Measurements from ENCODE around the gene KIF12.

KIF12 gene

DNA sequence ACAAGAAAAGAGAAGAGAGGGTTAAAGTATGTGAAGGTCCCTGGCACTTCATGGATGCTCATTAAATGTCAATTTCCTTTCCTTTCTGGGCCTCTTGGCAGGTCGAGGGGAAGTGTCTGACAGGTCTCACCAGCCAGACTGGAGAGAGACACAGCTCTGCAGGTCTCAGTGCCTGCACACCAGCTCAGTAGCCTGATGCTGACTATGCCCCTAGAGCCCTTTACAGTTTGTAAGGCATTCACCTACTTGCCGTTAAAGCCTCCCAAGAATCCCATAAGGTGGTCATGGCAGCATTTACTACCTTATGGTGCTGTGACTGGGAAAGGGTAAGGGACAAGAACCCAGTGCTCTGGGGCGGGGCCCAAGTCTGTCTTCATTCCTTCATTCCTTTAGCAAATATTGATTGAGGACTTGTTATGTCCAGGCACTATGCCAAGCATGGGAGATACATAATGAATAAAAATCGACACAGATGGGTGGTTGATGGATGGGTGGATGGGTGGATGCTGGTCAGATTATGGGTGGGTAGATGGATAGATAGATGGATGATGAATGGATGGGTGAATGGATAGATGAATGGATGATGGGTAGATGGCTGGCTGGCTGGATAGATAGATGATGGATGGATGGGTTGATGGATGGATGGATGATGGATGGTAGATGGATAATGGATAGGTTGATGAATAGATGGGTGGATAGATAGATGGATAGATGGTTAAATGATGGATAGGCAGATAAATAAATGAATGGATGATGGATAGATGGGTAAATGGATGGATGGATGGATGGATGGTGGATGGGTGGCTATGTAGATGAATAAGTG lies 21.3 kb upstream of the KIF12 start:
- TF ChIP-seq EZH2phosphoT487 (IDR thresholded peaks at IDR 0.05; ENCODE audit: low read length) (no peak), EZH2 (optimal IDR thresholded peaks at IDR 0.05; ENCODE audit: low read depth, low read length) (no peak)
- TF ChIP-seq, protein P1, sequence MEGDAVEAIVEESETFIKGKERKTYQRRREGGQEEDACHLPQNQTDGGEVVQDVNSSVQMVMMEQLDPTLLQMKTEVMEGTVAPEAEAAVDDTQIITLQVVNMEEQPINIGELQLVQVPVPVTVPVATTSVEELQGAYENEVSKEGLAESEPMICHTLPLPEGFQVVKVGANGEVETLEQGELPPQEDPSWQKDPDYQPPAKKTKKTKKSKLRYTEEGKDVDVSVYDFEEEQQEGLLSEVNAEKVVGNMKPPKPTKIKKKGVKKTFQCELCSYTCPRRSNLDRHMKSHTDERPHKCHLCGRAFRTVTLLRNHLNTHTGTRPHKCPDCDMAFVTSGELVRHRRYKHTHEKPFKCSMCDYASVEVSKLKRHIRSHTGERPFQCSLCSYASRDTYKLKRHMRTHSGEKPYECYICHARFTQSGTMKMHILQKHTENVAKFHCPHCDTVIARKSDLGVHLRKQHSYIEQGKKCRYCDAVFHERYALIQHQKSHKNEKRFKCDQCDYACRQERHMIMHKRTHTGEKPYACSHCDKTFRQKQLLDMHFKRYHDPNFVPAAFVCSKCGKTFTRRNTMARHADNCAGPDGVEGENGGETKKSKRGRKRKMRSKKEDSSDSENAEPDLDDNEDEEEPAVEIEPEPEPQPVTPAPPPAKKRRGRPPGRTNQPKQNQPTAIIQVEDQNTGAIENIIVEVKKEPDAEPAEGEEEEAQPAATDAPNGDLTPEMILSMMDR (IDR thresholded peaks at IDR 0.05; ENCODE audit: low read length): no peak
- Histone ChIP-seq H3F3A (ENCODE audit: insufficient read depth, low read length) (no peaks in the 10 kb centered on the region), H3K27ac (ENCODE audit: low read length) (no peak overlapping the region), H4K20me1 (ENCODE audit: insufficient read depth, low read length) (no peaks in the 10 kb centered on the region), H2AFZ (ENCODE audit: low read length) (no peak overlapping the region), H3K9me3 (replicated peaks; ENCODE audit: insufficient read depth, low read length) (no peaks in the 10 kb centered on the region), H3K9me2 (replicated peaks; ENCODE audit: insufficient read depth, low read length) (no peaks in the 10 kb centered on the region), H3K4me2 (ENCODE audit: low read depth, low read length) (no peak overlapping the region), H3K4me3 (ENCODE audit: low read length) (no peak overlapping the region), H3K4me1 (ENCODE audit: low read length) (no peaks in the 10 kb centered on the region), H3K9ac (ENCODE audit: low read length) (no peak overlapping the region), H3K27me3 (replicated peaks; ENCODE audit: insufficient read depth, low read length) (peaks cover 23% of the 10 kb centered on the region), H3K36me3 (replicated peaks; ENCODE audit: insufficient read depth, low read length) (no peaks in the 10 kb centered on the region), H3K79me2 (ENCODE audit: low read length) (no peaks in the 10 kb centered on the region)
- no peak for DNase-seq

DNA sequence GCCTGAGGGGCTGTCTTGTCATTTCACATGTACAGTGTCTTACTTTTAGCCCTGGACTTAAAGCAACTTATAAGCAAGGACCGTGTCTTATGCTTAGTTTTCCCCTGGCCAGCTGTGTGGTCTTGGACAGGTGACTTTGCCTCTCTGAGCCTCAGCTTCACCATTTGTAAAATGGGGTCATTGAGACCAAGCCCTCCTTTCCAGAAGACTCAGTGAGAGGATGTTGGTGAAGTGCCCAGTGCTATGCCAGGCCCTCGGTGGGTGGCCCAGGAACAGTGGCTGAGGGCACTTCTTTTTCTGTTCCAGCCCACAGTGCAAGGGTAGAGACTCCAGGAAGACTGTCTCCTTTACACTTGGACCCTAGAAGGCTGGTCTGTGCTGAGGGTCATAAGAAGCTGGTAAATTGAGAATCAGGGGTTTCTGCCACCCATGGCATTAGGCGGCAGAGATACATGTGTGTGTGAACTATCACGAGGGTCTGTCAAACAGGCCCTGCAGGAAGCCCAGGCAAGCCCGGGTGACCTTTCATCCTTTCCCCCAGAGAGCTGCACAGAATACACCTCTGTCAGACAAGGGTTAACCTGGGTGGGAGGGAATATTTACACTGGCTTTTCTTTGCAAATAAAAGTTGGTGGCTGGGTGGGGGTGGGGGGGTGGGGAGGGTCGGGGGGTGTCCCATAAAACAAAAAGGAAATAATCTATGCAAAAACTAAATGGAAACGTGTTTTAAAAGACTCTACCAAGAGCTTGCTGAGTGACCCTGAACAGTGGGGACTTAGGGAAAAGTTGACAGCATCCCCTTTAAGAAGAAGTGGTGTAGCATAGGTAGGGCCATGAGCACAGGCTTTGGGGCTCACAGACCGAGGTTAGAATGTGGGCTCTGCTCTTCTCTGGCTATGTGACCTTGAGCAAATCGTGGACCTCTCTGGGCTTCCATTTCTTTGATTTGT lies 20.4 kb upstream of the KIF12 start:
- Histone ChIP-seq H3K27me3 (replicated peaks; ENCODE audit: insufficient read depth, low read length) (peaks cover 23% of the 10 kb centered on the region), H3K4me3 (ENCODE audit: low read length) (no peak overlapping the region), H3K27ac (ENCODE audit: low read length) (no peak overlapping the region)

DNA sequence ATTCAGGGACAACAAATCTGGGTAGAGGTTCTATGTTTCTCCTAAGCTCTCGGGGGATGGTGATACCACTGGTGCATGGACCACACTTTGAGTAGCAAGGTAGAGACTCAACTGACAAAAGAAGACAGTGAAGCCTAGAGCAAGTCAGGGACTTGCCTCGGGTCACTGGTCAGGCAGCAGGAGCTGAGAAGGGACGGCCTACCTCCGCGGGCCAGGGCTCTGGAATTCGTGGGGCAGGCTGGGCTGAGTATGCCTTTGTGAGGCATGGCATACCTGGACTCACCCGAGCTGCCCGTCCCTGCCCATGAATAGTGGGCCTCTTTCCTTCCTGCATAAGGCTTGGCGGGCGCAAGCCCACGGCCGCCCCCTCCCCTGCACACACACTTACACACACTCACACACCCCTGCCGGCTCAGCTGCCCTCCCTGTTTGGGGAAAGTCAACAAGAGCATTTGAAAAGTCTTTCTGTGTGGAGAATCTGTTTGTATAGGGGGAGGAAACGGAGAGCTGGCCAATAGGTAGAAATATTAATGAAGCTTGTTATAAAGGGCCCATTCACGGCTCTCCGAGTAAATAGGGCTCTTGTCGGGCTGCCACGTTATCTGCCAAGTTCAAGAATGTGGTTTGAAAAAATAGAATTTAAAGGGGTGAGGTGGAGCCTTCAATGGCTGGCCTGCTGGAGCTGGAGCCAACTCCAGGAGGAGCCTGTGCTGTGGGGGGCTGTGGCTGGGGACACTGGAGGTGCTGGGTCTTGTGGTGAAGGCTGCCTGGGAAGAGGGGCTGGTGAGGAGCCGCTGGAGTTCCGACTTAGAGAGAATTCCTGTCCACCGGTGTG lies 19.1 kb upstream of the KIF12 start:
- H3K9ac ChIP-seq (ENCODE audit: low read length): no peak overlapping the region
- no peak for DNase-seq

More for the DNA sequence above, 20.4 kb upstream of the KIF12 start:
- no peaks in the 10 kb centered on the region for H3K36me3 ChIP-seq (replicated peaks; ENCODE audit: insufficient read depth, low read length)
- no peak overlapping the region for H2AFZ ChIP-seq (ENCODE audit: low read length)
- H3K4me1 ChIP-seq (ENCODE audit: low read length): no peaks in the 10 kb centered on the region
- H3K9me3 ChIP-seq (replicated peaks; ENCODE audit: insufficient read depth, low read length): no peaks in the 10 kb centered on the region
- H3K9me2 ChIP-seq (replicated peaks; ENCODE audit: insufficient read depth, low read length): no peaks in the 10 kb centered on the region
- H3K4me2 ChIP-seq (ENCODE audit: low read depth, low read length): no peak overlapping the region
- H3K9ac ChIP-seq (ENCODE audit: low read length): no peak overlapping the region
- H3K79me2 ChIP-seq (ENCODE audit: low read length): no peaks in the 10 kb centered on the region
- H4K20me1 ChIP-seq (ENCODE audit: insufficient read depth, low read length): no peaks in the 10 kb centered on the region
- no peak for DNase-seq
- no peaks in the 10 kb centered on the region for H3F3A ChIP-seq (ENCODE audit: insufficient read depth, low read length)
- TF ChIP-seq, protein P1 (IDR thresholded peaks at IDR 0.05; ENCODE audit: low read length): no peak
- TF ChIP-seq EZH2phosphoT487 (IDR thresholded peaks at IDR 0.05; ENCODE audit: low read length) (no peak), EZH2 (optimal IDR thresholded peaks at IDR 0.05; ENCODE audit: low read depth, low read length) (no peak)

More for the DNA sequence above, 19.1 kb upstream of the KIF12 start:
- H3K27ac ChIP-seq (ENCODE audit: low read length): no peak overlapping the region
- H3K36me3 ChIP-seq (replicated peaks; ENCODE audit: insufficient read depth, low read length): no peaks in the 10 kb centered on the region
- no peaks in the 10 kb centered on the region for H3K9me2 ChIP-seq (replicated peaks; ENCODE audit: insufficient read depth, low read length)
- H3K4me2 ChIP-seq (ENCODE audit: low read depth, low read length): no peak overlapping the region
- no peaks in the 10 kb centered on the region for H3K9me3 ChIP-seq (replicated peaks; ENCODE audit: insufficient read depth, low read length)
- TF ChIP-seq EZH2 (optimal IDR thresholded peaks at IDR 0.05; ENCODE audit: low read depth, low read length) (no peak), EZH2phosphoT487 (IDR thresholded peaks at IDR 0.05; ENCODE audit: low read length) (no peak)
- TF ChIP-seq, protein P1 (IDR thresholded peaks at IDR 0.05; ENCODE audit: low read length): no peak
- H3K4me3 ChIP-seq (ENCODE audit: low read length): no peak overlapping the region
- H3K4me1 ChIP-seq (ENCODE audit: low read length): no peaks in the 10 kb centered on the region
- no peaks in the 10 kb centered on the region for H3K79me2 ChIP-seq (ENCODE audit: low read length)
- H2AFZ ChIP-seq (ENCODE audit: low read length): no peak overlapping the region
- H3K27me3 ChIP-seq (replicated peaks; ENCODE audit: insufficient read depth, low read length): peaks cover 23% of the 10 kb centered on the region
- H4K20me1 ChIP-seq (ENCODE audit: insufficient read depth, low read length): no peaks in the 10 kb centered on the region
- H3F3A ChIP-seq (ENCODE audit: insufficient read depth, low read length): no peaks in the 10 kb centered on the region
